Smooth muscle cell (in vitro differentiated cells): Measurements from ENCODE around the gene MAPK11. TPM values are rescaled to one million over a fixed set of nuclear protein-coding genes. Genes with fewer than 3 reads are reported as not detected.
A peak's percentile ranks its signal among the peaks of the same experiment; 100 is the strongest.

Experiments used
- DNase-seq: peaks from one replicate; lab custom pipeline; 2025; ENCODE audit not compliant: unreplicated experiment; lab: John Stamatoyannopoulos, UW
- H2AFZ ChIP-seq: fragments of 200-600 bp; sonication (generic); 2 replicates; pipeline ENCODE4 v1.6.0; 2016; ENCODE audit warnings: antibody characterized with exemption, low read depth, mild to moderate bottlenecking
- H3F3A ChIP-seq: fragments of 200-600 bp; sonication (generic); 2 replicates; pipeline ENCODE4 v1.6.0; 2017; ENCODE audit warnings: antibody characterized with exemption, low read depth
- H3K27ac ChIP-seq: fragments of 200-600 bp; sonication (generic); 2 replicates; pipeline ENCODE4 v1.5.1; 2016; ENCODE audit warnings: low read depth, mild to moderate bottlenecking
- H3K27me3 ChIP-seq: fragments of 200-600 bp; sonication (generic); 2 replicates; pipeline ENCODE4 v1.6.1; 2016; ENCODE audit warnings: low read depth, mild to moderate bottlenecking
- H3K36me3 ChIP-seq: fragments of 200-600 bp; sonication (generic); 2 replicates; pipeline ENCODE4 v1.5.1; 2016; ENCODE audit warnings: low read depth
- H3K4me1 ChIP-seq: fragments of 200-600 bp; sonication (generic); 2 replicates; pipeline ENCODE4 v1.5.1; 2016; ENCODE audit warnings: low read depth
- H3K4me2 ChIP-seq: fragments of 200-600 bp; sonication (generic); 2 replicates; pipeline ENCODE4 v1.6.0; 2016; ENCODE audit warnings: mild to moderate bottlenecking
- H3K4me3 ChIP-seq: fragments of 200-600 bp; sonication (generic); 2 replicates; pipeline ENCODE4 v1.5.1; 2016; ENCODE audit warnings: mild to moderate bottlenecking
- H3K79me2 ChIP-seq: fragments of 200-600 bp; sonication (generic); 2 replicates; pipeline ENCODE4 v1.6.0; 2016; ENCODE audit warnings: low read depth, mild to moderate bottlenecking
- H3K9ac ChIP-seq: fragments of 200-600 bp; sonication (generic); 2 replicates; pipeline ENCODE4 v1.6.0; 2016; ENCODE audit warnings: low read depth
- H3K9me3 ChIP-seq: fragments of 200-600 bp; sonication (generic); replicated peaks from 2 replicates; pipeline ENCODE4 v1.5.1; 2016; ENCODE audit warnings: low read depth
- H4K20me1 ChIP-seq: fragments of 200-600 bp; sonication (generic); 2 replicates; pipeline ENCODE4 v1.6.0; 2016; ENCODE audit warnings: low read depth
- WGBS: methylation state at CpG from one replicate; pipeline ENCODE4 v1.1.7; 2016; ENCODE audit warnings: low lambda C conversion rate; 5-methylcytosine and 5-hydroxymethylcytosine counted together
- polyA plus RNA-seq: library from polyadenylated mRNA; unstranded; fragments of >200 nt; fragmentation: Nextera tagmentation; extraction: Ambion mirVana; gene quantifications from 2 replicates; pipeline ENCODE4 v1.2.1, GENCODE V29; 2016
- total RNA-seq: library from RNA; depleted of rRNA; stranded (reverse); fragments of >200 nt; gene quantifications from 2 replicates; pipeline ENCODE4 v1.2.3, GENCODE V29; 2014
- TF ChIP-seq, protein P1 (sequence below): fragments of 200-600 bp; sonication (generic); IDR thresholded peaks from 2 replicates; pipeline ENCODE4 v1.5.1; 2017; ENCODE audit warnings: borderline replicate concordance, mild to moderate bottlenecking, antibody characterized with exemption; ENCODE audit not compliant: insufficient read depth, poor library complexity, severe bottlenecking

The MAPK11 gene
- total and polyA plus RNA-seq, 2 experiments from 2014 or later = 0.65 to 4.2 TPM

DNA sequence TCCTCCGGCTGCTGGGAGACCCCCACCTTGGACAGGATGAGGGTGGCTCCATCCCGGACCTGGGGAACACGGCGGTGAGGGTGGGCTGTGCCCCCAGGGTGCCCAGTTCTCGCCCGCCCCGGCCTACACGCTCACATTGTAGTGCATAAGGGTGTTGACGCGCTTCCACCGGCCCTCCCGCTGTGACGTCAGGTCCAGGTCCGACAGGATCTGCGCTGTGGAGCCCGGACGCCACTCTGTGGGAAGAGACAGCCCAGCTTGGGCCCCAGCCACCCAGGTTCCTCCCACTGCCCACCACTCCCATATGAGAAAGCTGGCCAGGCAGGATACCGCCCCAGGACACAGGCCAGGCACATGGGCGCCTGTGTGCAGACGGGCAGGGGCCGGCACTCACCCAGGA, 8.3 kb upstream of the MAPK11 start:
- Histone ChIP-seq H3K4me1 (no peaks in the 10 kb centered on the region), H3K79me2 (peaks cover 5% of the 10 kb centered on the region), H3K4me2 (no peak overlapping the region), H3K4me3 (no peak overlapping the region), H3K27me3 (no peaks in the 10 kb centered on the region), H4K20me1 (peaks cover 93% of the 10 kb centered on the region), H3F3A (peaks cover 14% of the 10 kb centered on the region), H3K36me3 (no peaks in the 10 kb centered on the region), H3K27ac (no peak overlapping the region), H2AFZ (no peak overlapping the region), H3K9ac (no peak overlapping the region), H3K9me3 (no peaks in the 10 kb centered on the region)
- no peak for DNase-seq
- TF ChIP-seq, protein P1, sequence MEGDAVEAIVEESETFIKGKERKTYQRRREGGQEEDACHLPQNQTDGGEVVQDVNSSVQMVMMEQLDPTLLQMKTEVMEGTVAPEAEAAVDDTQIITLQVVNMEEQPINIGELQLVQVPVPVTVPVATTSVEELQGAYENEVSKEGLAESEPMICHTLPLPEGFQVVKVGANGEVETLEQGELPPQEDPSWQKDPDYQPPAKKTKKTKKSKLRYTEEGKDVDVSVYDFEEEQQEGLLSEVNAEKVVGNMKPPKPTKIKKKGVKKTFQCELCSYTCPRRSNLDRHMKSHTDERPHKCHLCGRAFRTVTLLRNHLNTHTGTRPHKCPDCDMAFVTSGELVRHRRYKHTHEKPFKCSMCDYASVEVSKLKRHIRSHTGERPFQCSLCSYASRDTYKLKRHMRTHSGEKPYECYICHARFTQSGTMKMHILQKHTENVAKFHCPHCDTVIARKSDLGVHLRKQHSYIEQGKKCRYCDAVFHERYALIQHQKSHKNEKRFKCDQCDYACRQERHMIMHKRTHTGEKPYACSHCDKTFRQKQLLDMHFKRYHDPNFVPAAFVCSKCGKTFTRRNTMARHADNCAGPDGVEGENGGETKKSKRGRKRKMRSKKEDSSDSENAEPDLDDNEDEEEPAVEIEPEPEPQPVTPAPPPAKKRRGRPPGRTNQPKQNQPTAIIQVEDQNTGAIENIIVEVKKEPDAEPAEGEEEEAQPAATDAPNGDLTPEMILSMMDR = no peak
- WGBS = 95% methylated on average over 16 of the region's 21 CpGs

DNA sequence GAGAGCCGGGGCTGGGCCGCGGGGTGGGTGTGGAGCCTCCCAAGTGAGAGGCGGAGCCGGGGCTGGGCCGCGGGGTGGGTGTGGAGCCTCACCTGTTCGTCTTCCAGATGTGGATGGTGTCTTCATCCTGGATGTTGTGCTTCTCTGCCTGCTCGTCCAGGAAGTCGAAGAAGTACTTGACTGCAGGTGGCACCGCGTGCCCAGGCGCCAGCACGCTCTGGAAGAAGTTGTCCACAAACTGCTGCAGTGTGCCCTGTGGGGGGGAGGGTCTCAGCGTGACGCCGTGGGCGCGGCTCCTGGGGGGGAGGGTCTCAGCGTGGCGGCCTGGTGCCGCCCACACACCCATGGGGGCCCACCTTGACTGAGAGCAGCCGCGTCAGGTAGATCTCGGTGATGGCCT, 7.6 kb upstream of the MAPK11 start:
- peaks cover 5% of the 10 kb centered on the region for H3K79me2 ChIP-seq
- TF ChIP-seq, protein P1 = no peak
- no peaks in the 10 kb centered on the region for H3K36me3 ChIP-seq
- WGBS = 96% methylated on average over 18 of the region's 25 CpGs
- H4K20me1 ChIP-seq = peaks cover 90% of the 10 kb centered on the region
- H3K9ac ChIP-seq = no peak overlapping the region
- no peak overlapping the region for H3K4me3 ChIP-seq
- H3K27me3 ChIP-seq = no peaks in the 10 kb centered on the region
- H2AFZ ChIP-seq = no peak overlapping the region
- no peak overlapping the region for H3K27ac ChIP-seq
- no peak for DNase-seq
- H3K9me3 ChIP-seq = no peaks in the 10 kb centered on the region
- peaks cover under 1% of the 10 kb centered on the region for H3K4me1 ChIP-seq
- peaks cover 14% of the 10 kb centered on the region for H3F3A ChIP-seq
- H3K4me2 ChIP-seq = no peak overlapping the region

DNA sequence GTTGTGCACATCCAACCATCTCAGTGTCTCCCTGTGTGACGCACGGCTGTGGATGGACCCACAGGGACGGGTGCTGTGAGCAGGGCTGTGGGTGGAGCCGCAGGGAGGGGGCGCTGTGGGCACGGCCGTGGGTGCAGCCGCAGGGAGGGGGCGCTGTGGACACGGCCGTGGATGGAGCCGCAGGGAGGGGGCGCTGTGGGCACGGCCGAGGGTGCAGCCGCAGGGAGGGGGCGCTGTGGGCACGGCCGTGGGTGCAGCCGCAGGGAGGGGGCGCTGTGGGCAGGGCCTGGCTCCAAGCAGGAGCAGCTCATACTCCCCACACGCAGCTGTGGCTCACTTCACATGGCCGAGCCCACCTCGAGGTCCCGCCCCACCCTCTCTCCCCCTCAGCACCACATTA, 6.0 kb upstream of the MAPK11 start:
- Histone ChIP-seq H3K36me3 (no peaks in the 10 kb centered on the region), H4K20me1 (peaks cover 87% of the 10 kb centered on the region), H3K27me3 (no peaks in the 10 kb centered on the region), H3K4me3 (no peak overlapping the region), H3K9me3 (no peaks in the 10 kb centered on the region), H3K9ac (no peak overlapping the region), H3K4me2 (no peak overlapping the region), H3F3A (peaks cover 18% of the 10 kb centered on the region), H3K79me2 (peaks cover 2% of the 10 kb centered on the region), H2AFZ (no peak overlapping the region), H3K27ac (no peak overlapping the region), H3K4me1 (peaks cover 16% of the 10 kb centered on the region)
- TF ChIP-seq, protein P1 = peak; percentile 54
- 83% methylated on average over 19 of the region's 25 CpGs for WGBS
- DNase-seq = no peak

DNA sequence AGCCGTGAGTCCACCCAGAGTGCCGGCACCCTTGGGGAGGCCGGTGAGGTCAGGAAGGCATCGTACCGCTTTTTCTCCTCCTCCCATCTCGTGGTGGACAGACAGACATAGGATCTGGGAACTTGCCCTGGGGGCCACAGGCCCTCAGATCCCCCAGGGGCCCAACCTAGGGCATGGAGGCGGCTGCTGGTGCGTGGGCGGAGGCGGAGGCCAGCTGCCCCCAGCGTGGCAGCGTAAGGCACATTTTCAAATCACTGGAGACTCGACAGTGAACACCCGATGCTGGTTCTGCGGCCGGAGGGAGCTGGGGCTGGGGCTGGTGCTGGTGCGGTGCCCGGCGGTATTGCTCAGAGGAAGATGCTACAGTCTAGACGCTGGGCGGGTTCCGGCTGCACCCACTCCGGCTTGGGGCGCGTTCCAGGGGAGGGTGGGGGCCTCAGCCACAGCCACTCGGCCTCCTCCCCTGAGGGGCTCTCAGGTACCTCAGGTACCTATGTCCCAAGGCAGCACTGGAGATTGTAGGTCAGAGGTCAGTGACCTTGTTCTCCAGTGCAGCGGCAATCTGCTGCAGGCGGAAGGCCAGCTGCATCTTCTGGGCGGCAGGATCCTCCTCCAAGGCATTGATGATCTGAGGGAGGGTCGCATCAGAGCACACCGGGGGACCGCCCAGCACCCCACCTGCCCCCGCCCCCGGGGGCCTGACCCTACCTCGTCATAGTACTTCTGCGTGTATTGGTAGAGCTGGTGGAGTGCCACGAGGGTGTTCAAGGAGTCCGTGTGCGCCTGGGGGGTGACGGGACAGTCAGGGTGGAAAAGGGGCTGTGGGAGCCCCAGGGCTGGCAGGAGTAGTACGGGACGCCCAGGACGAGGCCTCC, 5.2 kb upstream of the MAPK11 start:
- Histone ChIP-seq H3K9ac (no peak overlapping the region), H3K27me3 (no peaks in the 10 kb centered on the region), H3K27ac (no peak overlapping the region), H3K36me3 (no peaks in the 10 kb centered on the region), H3K79me2 (no peaks in the 10 kb centered on the region), H3K9me3 (no peaks in the 10 kb centered on the region), H3K4me1 (peaks cover 22% of the 10 kb centered on the region), H3F3A (peaks cover 18% of the 10 kb centered on the region), H3K4me3 (no peak overlapping the region), H4K20me1 (peaks cover 89% of the 10 kb centered on the region), H3K4me2 (no peak overlapping the region), H2AFZ (no peak overlapping the region)
- TF ChIP-seq, protein P1 = no peak
- WGBS = 97% methylated on average over 39 of the region's 43 CpGs
- DNase-seq = no peak
